DOHH2 (cell line): ENCODE data around the gene CPT1A.

Experiments
- EZH2phosphoT487 ChIP-seq: fragments of 200-600 bp; sonication (generic); IDR thresholded peaks from 2 replicates; pipeline ENCODE4 v1.6.1; 2017; ENCODE audit warnings: borderline replicate concordance, mild to moderate bottlenecking, antibody characterized with exemption, low read length, moderate library complexity, mixed read lengths
- TF ChIP-seq, protein P1 (sequence below): fragments of 200-600 bp; sonication (generic); IDR thresholded peaks from one replicate; pipeline ENCODE4 v1.5.1; 2014; ENCODE audit warnings: antibody characterized with exemption, mild to moderate bottlenecking, low read depth, low read length; ENCODE audit not compliant: poor library complexity, severe bottlenecking

DNA sequence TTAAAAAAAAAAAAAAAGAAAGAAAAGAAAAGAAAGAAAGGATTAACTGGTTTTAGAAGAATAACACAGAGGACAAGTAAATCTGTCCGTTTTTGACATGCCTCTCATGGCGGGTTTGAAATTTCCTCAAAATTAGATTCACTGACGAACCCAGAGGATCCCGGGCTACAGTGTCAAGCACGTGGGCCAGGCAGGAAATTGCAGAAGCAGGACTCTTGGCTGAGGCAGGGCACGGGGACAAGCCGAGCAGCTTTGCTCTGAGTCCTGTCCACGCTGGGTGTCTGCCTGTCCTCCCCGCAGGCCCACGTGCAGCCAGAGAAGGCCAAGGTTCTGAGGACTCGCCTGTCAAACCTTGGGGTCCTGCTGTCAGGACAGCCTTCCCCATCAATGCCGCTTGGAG lies 132.7 kb downstream of the CPT1A start:
- TF ChIP-seq, protein P1, sequence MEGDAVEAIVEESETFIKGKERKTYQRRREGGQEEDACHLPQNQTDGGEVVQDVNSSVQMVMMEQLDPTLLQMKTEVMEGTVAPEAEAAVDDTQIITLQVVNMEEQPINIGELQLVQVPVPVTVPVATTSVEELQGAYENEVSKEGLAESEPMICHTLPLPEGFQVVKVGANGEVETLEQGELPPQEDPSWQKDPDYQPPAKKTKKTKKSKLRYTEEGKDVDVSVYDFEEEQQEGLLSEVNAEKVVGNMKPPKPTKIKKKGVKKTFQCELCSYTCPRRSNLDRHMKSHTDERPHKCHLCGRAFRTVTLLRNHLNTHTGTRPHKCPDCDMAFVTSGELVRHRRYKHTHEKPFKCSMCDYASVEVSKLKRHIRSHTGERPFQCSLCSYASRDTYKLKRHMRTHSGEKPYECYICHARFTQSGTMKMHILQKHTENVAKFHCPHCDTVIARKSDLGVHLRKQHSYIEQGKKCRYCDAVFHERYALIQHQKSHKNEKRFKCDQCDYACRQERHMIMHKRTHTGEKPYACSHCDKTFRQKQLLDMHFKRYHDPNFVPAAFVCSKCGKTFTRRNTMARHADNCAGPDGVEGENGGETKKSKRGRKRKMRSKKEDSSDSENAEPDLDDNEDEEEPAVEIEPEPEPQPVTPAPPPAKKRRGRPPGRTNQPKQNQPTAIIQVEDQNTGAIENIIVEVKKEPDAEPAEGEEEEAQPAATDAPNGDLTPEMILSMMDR: no peak
- TF ChIP-seq EZH2phosphoT487: no peak
